Bronchial epithelial cell (primary cell): ENCODE data around the gene PSMD6. TPM values are rescaled to one million over a fixed set of nuclear protein-coding genes. Genes with fewer than 3 reads are reported as not detected.

Experiments used
- DNase-seq: peaks from one replicate; pipeline ENCODE4 v3.0.0-alpha.2; 2010; ENCODE audit warnings: low read depth
- FAIRE-seq: peaks from 2 replicates; lab custom pipeline; 2011; peaks lifted over from hg19 to GRCh38; lab: Jason Lieb, UNC
- H3K27me3 ChIP-seq: 2 replicates; pipeline ENCODE4 v1.5.1; 2011; ENCODE audit warnings: low read length; ENCODE audit not compliant: control insufficient read depth, insufficient read depth
- H3K36me3 ChIP-seq: 2 replicates; pipeline ENCODE4 v1.5.1; 2011; ENCODE audit warnings: low read length; ENCODE audit not compliant: control insufficient read depth, insufficient read depth
- H3K4me3 ChIP-seq: 2 replicates; pipeline ENCODE4 v1.5.1; 2011; ENCODE audit warnings: mild to moderate bottlenecking, low read depth, low read length, control low read depth
- CTCF ChIP-seq: IDR thresholded peaks from 2 replicates; pipeline ENCODE4 v1.5.1; 2011; ENCODE audit warnings: mild to moderate bottlenecking, moderate library complexity, low read length, control low read depth, inconsistent platforms; ENCODE audit not compliant: insufficient read depth, severe bottlenecking
- total RNA-seq: library from RNA; depleted of rRNA; stranded (reverse); fragments of >200 nt; gene quantifications from 2 replicates; pipeline ENCODE4 v1.2.1, GENCODE V29; 2014

The PSMD6 gene
- total RNA-seq, 1 donor from 2014 or later: 52.9 TPM

- no peaks in the 10 kb centered on the region for H3K36me3 ChIP-seq
- H3K4me3 ChIP-seq: no peak overlapping the region
- TF ChIP-seq CTCF: no peak
- no peak for FAIRE-seq
- DNase-seq: no peak
- no peaks in the 10 kb centered on the region for H3K27me3 ChIP-seq
Observed at GRCh38 chr3:64057231-64057630, 33.9 kb upstream of the PSMD6 start.

GRCh38 chr3:64056606-64057180 is 33.4 kb upstream of the PSMD6 start:
- H3K36me3 ChIP-seq: no peaks in the 10 kb centered on the region
- H3K4me3 ChIP-seq: no peak overlapping the region
- FAIRE-seq: no peak
- DNase-seq: no peak
- TF ChIP-seq CTCF: no peak
- H3K27me3 ChIP-seq: no peaks in the 10 kb centered on the region

GRCh38 chr3:64055076-64055475 is 31.8 kb upstream of the PSMD6 start:
- Histone ChIP-seq H3K27me3 (no peaks in the 10 kb centered on the region), H3K4me3 (no peak overlapping the region), H3K36me3 (no peaks in the 10 kb centered on the region)
- FAIRE-seq: no peak
- no peak for DNase-seq
- no peak for TF ChIP-seq CTCF

GRCh38 chr3:64054488-64054887 is 31.2 kb upstream of the PSMD6 start:
- DNase-seq: no peak
- no peaks in the 10 kb centered on the region for H3K27me3 ChIP-seq
- H3K36me3 ChIP-seq: no peaks in the 10 kb centered on the region
- no peak for FAIRE-seq
- no peak overlapping the region for H3K4me3 ChIP-seq
- TF ChIP-seq CTCF: no peak

GRCh38 chr3:64053581-64053980 is 30.3 kb upstream of the PSMD6 start:
- Histone ChIP-seq H3K27me3 (no peaks in the 10 kb centered on the region), H3K4me3 (no peak overlapping the region), H3K36me3 (no peaks in the 10 kb centered on the region)
- DNase-seq (no peak), FAIRE-seq (no peak)
- TF ChIP-seq CTCF: no peak

- Histone ChIP-seq H3K4me3 (no peak overlapping the region), H3K27me3 (no peaks in the 10 kb centered on the region), H3K36me3 (no peaks in the 10 kb centered on the region)
- no peak for TF ChIP-seq CTCF
- FAIRE-seq (no peak), DNase-seq (no peak)
Observed at GRCh38 chr3:64053117-64053516, 29.8 kb upstream of the PSMD6 start.
